H9 (cell line): Measurements from ENCODE around the gene KRT35. TPM values are rescaled to one million over a fixed set of nuclear protein-coding genes. Genes with fewer than 3 reads are reported as not detected.

Experiments
- DNase-seq: peaks from one replicate; pipeline ENCODE4 v3.0.0-alpha.2; 2017
- H2AFZ ChIP-seq: one replicate; pipeline ENCODE4 v1.6.1; 2013; ENCODE audit warnings: mild to moderate bottlenecking, low read length, control low read depth, moderate library complexity
- H2AK5ac ChIP-seq: 2 replicates; pipeline ENCODE4 v1.6.1; 2013; ENCODE audit warnings: low read length, control low read depth, mixed read lengths; ENCODE audit not compliant: insufficient read length
- H2BK120ac ChIP-seq: one replicate; pipeline ENCODE4 v1.6.1; 2013; ENCODE audit warnings: low read depth, mild to moderate bottlenecking, low read length, control low read depth, inconsistent platforms; ENCODE audit not compliant: poor library complexity, severe bottlenecking
- H2BK12ac ChIP-seq: 2 replicates; pipeline ENCODE4 v1.6.1; 2013; ENCODE audit warnings: low read length, control low read depth, mixed read lengths, low read depth; ENCODE audit not compliant: insufficient read length
- H2BK15ac ChIP-seq: 2 replicates; pipeline ENCODE4 v1.6.1; 2013; ENCODE audit warnings: low read depth, low read length, control low read depth
- H2BK20ac ChIP-seq: one replicate; pipeline ENCODE4 v1.6.1; 2013; ENCODE audit warnings: low read depth, mild to moderate bottlenecking, low read length, control low read depth, inconsistent platforms; ENCODE audit not compliant: poor library complexity, severe bottlenecking
- H2BK5ac ChIP-seq: 2 replicates; pipeline ENCODE4 v1.6.1; 2013; ENCODE audit warnings: low read length, control low read depth, mixed read lengths; ENCODE audit not compliant: insufficient read length
- H3K14ac ChIP-seq: 2 replicates; pipeline ENCODE4 v1.6.1; 2013; ENCODE audit warnings: low read length, control low read depth; ENCODE audit not compliant: insufficient read depth
- H3K18ac ChIP-seq: 2 replicates; pipeline ENCODE4 v1.6.1; 2013; ENCODE audit warnings: low read depth, mild to moderate bottlenecking, mixed read lengths, low read length, control low read depth; ENCODE audit not compliant: insufficient read length
- H3K23ac ChIP-seq: 2 replicates; pipeline ENCODE4 v1.6.1; 2013; ENCODE audit warnings: low read length, control low read depth, mixed read lengths, low read depth; ENCODE audit not compliant: insufficient read length
- H3K23me2 ChIP-seq: 2 replicates; pipeline ENCODE4 v1.6.1; 2013; ENCODE audit warnings: low read depth, mild to moderate bottlenecking, mixed read lengths, low read length, control low read depth; ENCODE audit not compliant: insufficient read length, poor library complexity, severe bottlenecking
- H3K27ac ChIP-seq: 2 replicates; pipeline ENCODE4 v1.5.1; 2013; ENCODE audit warnings: low read length, control low read depth, mixed read lengths, low read depth; ENCODE audit not compliant: insufficient read length
- H3K27me3 ChIP-seq: 2 replicates; pipeline ENCODE4 v1.6.1; 2013; ENCODE audit warnings: low read length, control low read depth, inconsistent platforms; ENCODE audit not compliant: insufficient read depth
- H3K4ac ChIP-seq: 2 replicates; pipeline ENCODE4 v1.6.1; 2013; ENCODE audit warnings: low read depth, mild to moderate bottlenecking, control low read depth, inconsistent platforms, low read length, moderate library complexity
- H3K4me1 ChIP-seq: 2 replicates; pipeline ENCODE4 v1.6.1; 2013; ENCODE audit warnings: low read length, control low read depth, inconsistent platforms; ENCODE audit not compliant: insufficient read depth
- H3K4me2 ChIP-seq: 2 replicates; pipeline ENCODE4 v1.6.1; 2013; ENCODE audit warnings: low read length, control low read depth, mixed read lengths; ENCODE audit not compliant: insufficient read length, insufficient read depth
- H3K56ac ChIP-seq: 2 replicates; pipeline ENCODE4 v1.6.1; 2013; ENCODE audit warnings: low read depth, mild to moderate bottlenecking, mixed read lengths, low read length, control low read depth; ENCODE audit not compliant: insufficient read length
- H3K79me1 ChIP-seq: 2 replicates; pipeline ENCODE4 v1.6.1; 2013; ENCODE audit warnings: low read depth, mild to moderate bottlenecking, moderate library complexity, low read length, control low read depth, inconsistent platforms; ENCODE audit not compliant: insufficient read depth, poor library complexity, severe bottlenecking
- H3K79me2 ChIP-seq: 2 replicates; pipeline ENCODE4 v1.6.1; 2013; ENCODE audit warnings: low read length, control low read depth, inconsistent platforms; ENCODE audit not compliant: insufficient read depth
- H3K9ac ChIP-seq: 2 replicates; pipeline ENCODE4 v1.6.1; 2013; ENCODE audit warnings: low read length, control low read depth, mixed read lengths; ENCODE audit not compliant: insufficient read length; ENCODE audit errors: extremely low read depth
- H3K9me3 ChIP-seq: one replicate; pipeline ENCODE4 v1.6.1; 2013; ENCODE audit warnings: low read depth, low read length, inconsistent platforms; ENCODE audit not compliant: control insufficient read depth
- H3T11ph ChIP-seq: one replicate; pipeline ENCODE4 v1.6.1; 2013; ENCODE audit warnings: mild to moderate bottlenecking, low read length, control low read depth, inconsistent platforms
- H4K20me1 ChIP-seq: one replicate; pipeline ENCODE4 v1.6.1; 2013; ENCODE audit not compliant: control insufficient read depth, insufficient read length, insufficient read depth
- H4K5ac ChIP-seq: 2 replicates; pipeline ENCODE4 v1.6.1; 2013; ENCODE audit warnings: low read depth, mild to moderate bottlenecking, mixed read lengths, low read length, control low read depth; ENCODE audit not compliant: insufficient read length
- H4K8ac ChIP-seq: replicated peaks from 2 replicates; pipeline ENCODE4 v1.6.1; 2013; ENCODE audit warnings: low read length, control low read depth, mixed read lengths, low read depth; ENCODE audit not compliant: insufficient read length
- H4K91ac ChIP-seq: 2 replicates; pipeline ENCODE4 v1.6.1; 2013; ENCODE audit warnings: low read depth, mild to moderate bottlenecking, moderate library complexity, mixed read lengths, low read length, control low read depth; ENCODE audit not compliant: insufficient read length
- H3K27ac Mint-ChIP-seq, 3 experiments: 2 replicates in 2 of 3; 3 replicates in 1 of 3; pipeline ENCODE4 v1.8.0; 2020 to 2021; ENCODE audit warnings: mixed read lengths in 3 of 3, mild to moderate bottlenecking in 1 of 3, moderate library complexity in 1 of 3
- H3K27me3 Mint-ChIP-seq: 2 replicates; pipeline ENCODE4 v1.8.0; 2021; ENCODE audit warnings: low read depth, mild to moderate bottlenecking, moderate library complexity, mixed read lengths
- H3K36me3 Mint-ChIP-seq, 3 experiments: 2 replicates in 2 of 3; 3 replicates in 1 of 3; pipeline ENCODE4 v1.8.0; 2020 to 2021; ENCODE audit warnings: low read depth in 3 of 3, mixed read lengths in 3 of 3; ENCODE audit not compliant: insufficient read depth in 1 of 3
- H3K4me1 Mint-ChIP-seq, 2 experiments: 2 replicates each; pipeline ENCODE4 v1.8.0; 2020; ENCODE audit warnings: mixed read lengths in 2 of 2
- H3K4me3 Mint-ChIP-seq, 2 experiments: 2 replicates in 1 of 2; 3 replicates in 1 of 2; pipeline ENCODE4 v1.8.0; 2020 to 2021; ENCODE audit warnings: mild to moderate bottlenecking in 2 of 2, mixed read lengths in 2 of 2, moderate library complexity in 1 of 2
- H3K9me3 Mint-ChIP-seq, 2 experiments: 2 replicates in 1 of 2; 3 replicates in 1 of 2; pipeline ENCODE4 v1.8.0; 2020; ENCODE audit warnings: mild to moderate bottlenecking in 2 of 2, mixed read lengths in 2 of 2, moderate library complexity in 1 of 2
- CTCF ChIP-seq: fragments of 200-600 bp; sonication (generic); conservative IDR thresholded peaks from 3 replicates; pipeline ENCODE4 v1.8.0; 2021; ENCODE audit warnings: antibody characterized with exemption, mild to moderate bottlenecking
- WGBS: extraction: QIAGEN DNeasy Blood & Tissue Kit; methylation state at CpG from one replicate; pipeline ENCODE4 v1.1.7; 2013; ENCODE audit warnings: missing lambda C conversion rate, low lambda C conversion rate, mixed read lengths; ENCODE audit not compliant: insufficient read length; ENCODE audit errors: extremely low coverage; 5-methylcytosine and 5-hydroxymethylcytosine counted together
- total RNA-seq: library from RNA; stranded (reverse); gene quantifications from 2 replicates; pipeline ENCODE4 v1.2.1, GENCODE V29; 2021

KRT35 gene
- total RNA-seq, 1 experiment from 2014 or later, result not detected

DNA sequence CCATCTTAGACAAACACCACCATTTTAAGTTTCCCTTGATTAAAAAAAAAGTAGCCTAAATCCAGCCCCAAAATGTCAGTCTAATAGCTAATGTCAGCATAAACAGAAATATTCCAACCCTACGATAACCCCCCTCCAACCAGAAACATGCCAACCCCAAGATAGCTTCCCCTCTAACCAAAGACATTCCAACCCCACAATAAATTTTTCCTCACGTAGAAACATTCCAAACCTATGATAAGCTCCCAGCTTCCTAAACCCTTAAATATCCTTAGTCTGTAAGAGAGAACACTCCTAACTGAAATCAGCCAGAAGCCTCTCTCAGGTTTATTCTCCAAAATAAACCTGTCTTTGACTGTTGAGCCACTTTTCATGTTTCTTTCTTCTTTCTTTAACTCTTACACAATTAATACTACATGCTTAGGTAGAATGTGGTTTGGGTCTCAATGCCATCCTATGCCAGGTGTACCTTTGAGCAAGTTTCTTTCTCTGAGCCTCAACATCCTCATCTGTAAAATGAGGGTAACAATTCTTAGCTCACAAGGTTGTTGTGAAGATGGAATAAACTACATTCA, 29.7 kb downstream of the KRT35 start:
- Histone ChIP-seq H3K14ac (no peak overlapping the region), H3K56ac (no peak overlapping the region), H3K4me2 (no peak overlapping the region), H3K4ac (no peak overlapping the region), H3K27me3 (no peaks in the 10 kb centered on the region), H3K9ac (no peak overlapping the region), H2BK120ac (no peak overlapping the region), H2BK15ac (no peak overlapping the region), H3K18ac (no peak overlapping the region), H2BK20ac (no peak overlapping the region), H2BK5ac (no peak overlapping the region), H4K91ac (no peak overlapping the region), H3K27ac (no peak overlapping the region), H2AFZ (no peak overlapping the region), H3K79me1 (no peaks in the 10 kb centered on the region), H4K20me1 (no peaks in the 10 kb centered on the region), H4K5ac (no peak overlapping the region), H3T11ph (no peak overlapping the region), H3K4me1 (no peaks in the 10 kb centered on the region), H3K9me3 (peaks cover 12% of the 10 kb centered on the region), H4K8ac (no peak overlapping the region), H2AK5ac (no peak overlapping the region), H3K23ac (no peak overlapping the region), H3K79me2 (no peaks in the 10 kb centered on the region), H2BK12ac (no peak overlapping the region), H3K23me2 (no peaks in the 10 kb centered on the region)
- 100% methylated on average over 1 of the region's 2 CpGs for WGBS
- no peaks in the 10 kb centered on the region; a peak in 4 of 7 replicates for H3K36me3 Mint-ChIP-seq
- no peak overlapping the region for H3K27ac Mint-ChIP-seq
- no peak for TF ChIP-seq CTCF
- H3K4me3 Mint-ChIP-seq, result no peak overlapping the region
- H3K27me3 Mint-ChIP-seq, result peaks cover 8% of the 10 kb centered on the region
- peaks cover 3 to 13% of the 10 kb centered on the region in 2 experiments for H3K9me3 Mint-ChIP-seq
- H3K4me1 Mint-ChIP-seq, result no peaks in the 10 kb centered on the region
- DNase-seq, result no peak
